Natural killer cell (primary cell): Measurements from ENCODE around the gene NFKBIE. TPM values are rescaled to one million over a fixed set of nuclear protein-coding genes. Genes with fewer than 3 reads are reported as not detected.
"Not testable (repeated sequence)": the region's sequence is repeated elsewhere in the genome, so short reads cannot be mapped to it uniquely, and the experiment has no call there.

ENCODE experiments used
- ATAC-seq, 3 donors: fragments of 150-1000 bp in 2 of 3; fragments of 200-7000 bp in 1 of 3; cut with Tn5 transposase; 1 replicate in 1 of 3; 2 replicates in 2 of 3; pipeline ENCODE4 v1.10.0; 2021; ENCODE audit warnings: mild to moderate bottlenecking in 2 of 3, moderate library complexity in 2 of 3
- DNase-seq, 2 donors: peaks; one replicate each; pipeline versions ENCODE4 v3.0.0 to v3.0.0-alpha.2; 2013 to 2021; ENCODE audit warnings: mixed read lengths in 1 of 2
- H3K27ac ChIP-seq: one replicate; pipeline ENCODE4 v1.5.1; 2013; ENCODE audit warnings: mild to moderate bottlenecking, low read length
- H3K27me3 ChIP-seq: one replicate; pipeline ENCODE4 v1.6.1; 2013; ENCODE audit warnings: low read length; ENCODE audit not compliant: control insufficient read depth, insufficient read depth
- H3K36me3 ChIP-seq: one replicate; pipeline ENCODE4 v1.6.1; 2013; ENCODE audit warnings: low read length; ENCODE audit not compliant: control insufficient read depth, insufficient read depth
- H3K4me1 ChIP-seq: one replicate; pipeline ENCODE4 v1.6.1; 2013; ENCODE audit warnings: low read length; ENCODE audit not compliant: control insufficient read depth, insufficient read depth
- H3K4me3 ChIP-seq: one replicate; pipeline ENCODE4 v1.5.1; 2013; ENCODE audit warnings: low read length
- H3K9me3 ChIP-seq: one replicate; pipeline ENCODE4 v1.6.1; 2013; ENCODE audit warnings: low read length; ENCODE audit not compliant: control insufficient read depth, insufficient read depth
- H3K27ac Mint-ChIP-seq, 2 donors: one replicate each; pipeline ENCODE4 v1.8.0; 2022; ENCODE audit warnings: mild to moderate bottlenecking in 2 of 2, mixed read lengths in 2 of 2, moderate library complexity in 1 of 2
- H3K27me3 Mint-ChIP-seq, 2 donors: one replicate each; pipeline ENCODE4 v1.8.0; 2022; ENCODE audit warnings: low read depth in 2 of 2, mixed read lengths in 2 of 2
- H3K36me3 Mint-ChIP-seq: one replicate; pipeline ENCODE4 v1.8.0; 2022; ENCODE audit warnings: mixed read lengths
- H3K4me1 Mint-ChIP-seq, 2 donors: one replicate each; pipeline ENCODE4 v1.8.0; 2022; ENCODE audit warnings: mixed read lengths in 2 of 2
- H3K4me3 Mint-ChIP-seq: one replicate; pipeline ENCODE4 v1.8.0; 2022; ENCODE audit warnings: mild to moderate bottlenecking, moderate library complexity, mixed read lengths
- H3K9me3 Mint-ChIP-seq, 2 donors: one replicate each; pipeline ENCODE4 v1.8.0; 2022; ENCODE audit warnings: mixed read lengths in 2 of 2
- WGBS: methylation state at CpG from one replicate; pipeline ENCODE4 v1.1.7; 2013; ENCODE audit warnings: missing lambda C conversion rate; ENCODE audit not compliant: insufficient coverage; 5-methylcytosine and 5-hydroxymethylcytosine counted together
- intact Hi-C: fragments of 100-400 bp; cut with micrococcal nuclease; formaldehyde crosslinking; loops from one replicate; pipeline ENCODE4 v1.14.2; 2022
- total RNA-seq, 4 donors: library from RNA; stranded (reverse); fragments of 120-200 nt in 1 of 4; gene quantifications; one replicate each; pipeline versions ENCODE4 v1.2.3 to v1.2.4, GENCODE V29; 2013 to 2022
- TF ChIP-seq, protein P1 (sequence below): fragments of 200-600 bp; IDR thresholded peaks from one replicate; pipeline ENCODE4 v1.8.0; 2022; ENCODE audit warnings: antibody characterized with exemption

NFKBIE gene
- total RNA-seq, 3 donors from 2014 or later (not counting 1 experiment from before 2014, with no cell fraction given): 44.9 to 61.5 (median 56.4) TPM

DNA sequence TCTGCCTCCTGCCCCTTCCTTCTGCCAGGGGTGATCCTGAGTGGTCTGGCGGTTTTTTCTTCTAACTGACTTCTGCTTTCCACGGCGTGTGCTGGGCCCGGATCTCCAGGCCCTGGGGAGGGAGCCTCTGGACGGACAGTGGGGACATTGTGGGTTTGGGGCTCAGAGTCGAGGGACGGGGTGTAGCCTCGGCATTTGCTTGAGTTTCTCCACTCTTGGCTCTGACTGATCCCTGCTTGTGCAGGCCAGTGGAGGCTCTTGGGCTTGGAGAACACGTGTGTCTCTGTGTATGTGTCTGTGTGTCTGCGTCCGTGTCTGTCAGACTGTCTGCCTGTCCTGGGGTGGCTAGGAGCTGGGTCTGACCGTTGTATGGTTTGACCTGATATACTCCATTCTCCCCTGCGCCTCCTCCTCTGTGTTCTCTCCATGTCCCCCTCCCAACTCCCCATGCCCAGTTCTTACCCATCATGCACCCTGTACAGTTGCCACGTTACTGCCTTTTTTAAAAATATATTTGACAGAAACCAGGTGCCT lies 31.7 kb downstream of the NFKBIE start:
- no peaks in the 10 kb centered on the region for H3K9me3 ChIP-seq
- TF ChIP-seq, protein P1, sequence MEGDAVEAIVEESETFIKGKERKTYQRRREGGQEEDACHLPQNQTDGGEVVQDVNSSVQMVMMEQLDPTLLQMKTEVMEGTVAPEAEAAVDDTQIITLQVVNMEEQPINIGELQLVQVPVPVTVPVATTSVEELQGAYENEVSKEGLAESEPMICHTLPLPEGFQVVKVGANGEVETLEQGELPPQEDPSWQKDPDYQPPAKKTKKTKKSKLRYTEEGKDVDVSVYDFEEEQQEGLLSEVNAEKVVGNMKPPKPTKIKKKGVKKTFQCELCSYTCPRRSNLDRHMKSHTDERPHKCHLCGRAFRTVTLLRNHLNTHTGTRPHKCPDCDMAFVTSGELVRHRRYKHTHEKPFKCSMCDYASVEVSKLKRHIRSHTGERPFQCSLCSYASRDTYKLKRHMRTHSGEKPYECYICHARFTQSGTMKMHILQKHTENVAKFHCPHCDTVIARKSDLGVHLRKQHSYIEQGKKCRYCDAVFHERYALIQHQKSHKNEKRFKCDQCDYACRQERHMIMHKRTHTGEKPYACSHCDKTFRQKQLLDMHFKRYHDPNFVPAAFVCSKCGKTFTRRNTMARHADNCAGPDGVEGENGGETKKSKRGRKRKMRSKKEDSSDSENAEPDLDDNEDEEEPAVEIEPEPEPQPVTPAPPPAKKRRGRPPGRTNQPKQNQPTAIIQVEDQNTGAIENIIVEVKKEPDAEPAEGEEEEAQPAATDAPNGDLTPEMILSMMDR: no peak
- Mint-ChIP-seq H3K4me3 (no peak overlapping the region), H3K4me1 (peaks cover 7 to 15% of the 10 kb centered on the region in 2 donors), H3K27me3 (no peaks in the 10 kb centered on the region), H3K36me3 (no peaks in the 10 kb centered on the region), H3K27ac (peak overlapping the region in 1 of 2 donors; percentile 33), H3K9me3 (no peaks in the 10 kb centered on the region)
- WGBS: 80% methylated on average over 14 of the region's 14 CpGs
- intact Hi-C loops: no loop called here
- no peaks in the 10 kb centered on the region for H3K27me3 ChIP-seq
- H3K27ac ChIP-seq: no peak overlapping the region
- no peak overlapping the region for H3K4me3 ChIP-seq
- H3K4me1 ChIP-seq: peaks cover 20% of the 10 kb centered on the region
- ATAC-seq (no peak), DNase-seq (no peak)
- no peaks in the 10 kb centered on the region for H3K36me3 ChIP-seq

DNA sequence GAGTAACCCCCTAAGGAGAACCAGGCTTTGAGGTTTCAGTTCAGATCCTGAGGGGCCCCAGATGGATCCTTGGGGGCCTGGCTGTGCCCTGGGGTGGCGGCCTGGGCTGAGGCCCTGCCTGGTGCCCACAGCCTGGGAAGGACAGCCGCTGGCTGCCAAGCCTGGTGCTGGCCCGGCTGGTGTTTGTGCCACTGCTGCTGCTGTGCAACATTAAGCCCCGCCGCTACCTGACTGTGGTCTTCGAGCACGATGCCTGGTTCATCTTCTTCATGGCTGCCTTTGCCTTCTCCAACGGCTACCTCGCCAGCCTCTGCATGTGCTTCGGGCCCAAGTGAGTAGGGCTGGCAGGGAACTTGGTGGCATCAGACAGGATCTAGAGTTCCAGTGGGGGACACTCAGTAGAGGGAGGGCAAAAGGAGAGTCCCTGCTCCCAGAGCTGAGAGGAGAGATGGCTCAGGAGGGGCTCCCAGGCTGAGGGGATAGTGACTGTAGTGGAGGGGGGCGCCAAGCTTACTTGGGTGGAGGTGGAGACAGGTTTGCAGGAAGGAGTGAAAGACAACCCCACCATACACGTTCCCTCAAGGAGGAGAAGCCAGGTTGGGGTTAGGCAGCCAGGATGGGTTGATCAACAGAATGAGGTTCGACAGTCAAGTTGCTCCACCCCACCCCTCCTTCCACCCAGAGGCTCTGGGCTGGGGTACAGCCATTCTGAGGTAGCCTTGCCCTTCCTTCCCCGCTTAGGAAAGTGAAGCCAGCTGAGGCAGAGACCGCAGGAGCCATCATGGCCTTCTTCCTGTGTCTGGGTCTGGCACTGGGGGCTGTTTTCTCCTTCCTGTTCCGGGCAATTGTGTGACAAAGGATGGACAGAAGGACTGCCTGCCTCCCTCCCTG lies 32.4 kb downstream of the NFKBIE start:
- Histone ChIP-seq H3K4me1 (peaks cover 17% of the 10 kb centered on the region), H3K27ac (no peak overlapping the region), H3K4me3 (no peak overlapping the region), H3K9me3 (no peaks in the 10 kb centered on the region), H3K27me3 (no peaks in the 10 kb centered on the region), H3K36me3 (no peaks in the 10 kb centered on the region)
- Mint-ChIP-seq H3K27ac (no peak overlapping the region), H3K27me3 (no peaks in the 10 kb centered on the region), H3K36me3 (no peaks in the 10 kb centered on the region), H3K4me3 (peak overlapping the region; percentile 9), H3K9me3 (no peaks in the 10 kb centered on the region), H3K4me1 (peaks cover 0 to 8% of the 10 kb centered on the region in 2 donors)
- intact Hi-C loops: no loop called here
- ATAC-seq (no peak), DNase-seq (no peak)
- WGBS: 77% methylated on average over 15 of the region's 16 CpGs
- TF ChIP-seq, protein P1: no peak

DNA sequence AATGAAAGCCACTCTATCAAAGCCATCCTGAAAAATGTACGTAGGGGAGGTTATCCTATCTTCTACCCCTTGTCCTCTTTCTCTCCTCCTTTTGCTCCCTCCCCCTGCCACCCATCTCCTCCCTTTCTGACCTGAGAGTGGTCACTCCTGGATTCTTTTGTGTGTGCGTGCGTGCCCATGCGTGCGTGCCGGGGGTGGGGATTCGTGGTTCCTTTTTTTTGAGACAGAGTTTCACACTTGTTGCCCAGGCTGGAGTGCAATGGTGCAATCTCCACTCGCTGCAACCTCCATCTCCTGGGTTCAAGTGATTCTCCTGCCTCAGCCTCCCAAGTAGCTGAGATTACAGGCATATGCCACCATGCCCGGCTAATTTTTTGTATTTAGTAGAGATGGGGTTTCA lies 33.9 kb downstream of the NFKBIE start:
- H3K36me3 ChIP-seq, H3K27ac Mint-ChIP-seq, ATAC-seq, H3K27me3 ChIP-seq, H3K4me1 ChIP-seq, H3K4me3 Mint-ChIP-seq, H3K4me1 Mint-ChIP-seq, H3K9me3 Mint-ChIP-seq, H3K36me3 Mint-ChIP-seq, H3K27me3 Mint-ChIP-seq, intact Hi-C loops, H3K27ac ChIP-seq, H3K9me3 ChIP-seq, DNase-seq, H3K4me3 ChIP-seq: not testable (repeated sequence)
- 83% methylated on average over 9 of the region's 9 CpGs for WGBS

DNA sequence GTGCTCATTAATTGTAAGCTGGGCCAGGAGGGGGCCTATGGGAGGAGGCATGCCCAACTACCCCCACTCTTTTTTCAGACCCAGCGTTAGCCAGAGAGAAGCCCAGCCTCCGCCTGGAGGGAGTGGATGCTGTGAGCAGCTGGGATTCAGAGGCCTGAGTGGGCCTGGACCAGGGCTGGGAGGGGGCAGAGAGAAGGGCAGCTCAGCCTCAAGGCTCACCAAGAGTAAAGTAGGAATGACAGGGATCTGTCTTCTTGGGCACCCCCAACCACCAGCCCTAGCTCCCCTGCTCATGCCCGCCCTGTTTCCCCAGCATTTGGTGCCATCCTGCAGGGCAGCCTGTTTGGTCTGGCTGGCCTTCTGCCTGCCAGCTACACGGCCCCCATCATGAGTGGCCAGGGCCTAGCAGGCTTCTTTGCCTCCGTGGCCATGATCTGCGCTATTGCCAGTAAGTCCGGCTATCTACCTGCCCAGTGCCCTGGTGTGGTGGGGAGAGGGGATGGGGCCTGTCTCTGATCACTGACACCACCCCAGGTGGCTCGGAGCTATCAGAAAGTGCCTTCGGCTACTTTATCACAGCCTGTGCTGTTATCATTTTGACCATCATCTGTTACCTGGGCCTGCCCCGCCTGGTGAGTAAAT lies 35.2 kb downstream of the NFKBIE start:
- DNase-seq (no peak), ATAC-seq (no peak)
- Histone ChIP-seq H3K27me3 (no peaks in the 10 kb centered on the region), H3K4me3 (no peak overlapping the region), H3K4me1 (peaks cover 7% of the 10 kb centered on the region), H3K36me3 (no peaks in the 10 kb centered on the region), H3K9me3 (no peaks in the 10 kb centered on the region), H3K27ac (no peak overlapping the region)
- Mint-ChIP-seq H3K4me3 (no peak overlapping the region), H3K9me3 (no peaks in the 10 kb centered on the region), H3K27me3 (no peaks in the 10 kb centered on the region), H3K27ac (no peak overlapping the region), H3K4me1 (no peaks in the 10 kb centered on the region), H3K36me3 (no peaks in the 10 kb centered on the region)
- TF ChIP-seq, protein P1: no peak
- intact Hi-C loops: no loop called here
- WGBS: 96% methylated on average over 9 of the region's 10 CpGs
